GM13976 (cell line): ENCODE data around the gene GEMIN2.
"Not testable (repeated sequence)": the region's sequence is repeated elsewhere in the genome, so short reads cannot be mapped to it uniquely, and the experiment has no call there.

ENCODE experiments used
- DNase-seq: peaks from one replicate; pipeline ENCODE4 v3.0.0; 2012; ENCODE audit warnings: low spot score
- CTCF ChIP-seq: IDR thresholded peaks from 2 replicates; pipeline ENCODE4 v1.5.1; 2012; ENCODE audit warnings: borderline replicate concordance, mild to moderate bottlenecking; ENCODE audit not compliant: insufficient read depth; ENCODE audit errors: extremely low read depth, missing control alignments, control extremely low read depth
- in situ Hi-C: fragments of 300-500 bp; cut with MboI; formaldehyde crosslinking; loops from one replicate; pipeline ENCODE4 v1.12.0; 2022; ENCODE audit warnings: low sequenced_read_pairs, mixed read lengths, inconsistent platforms; ENCODE audit not compliant: unreplicated experiment

The GEMIN2 gene

GRCh38 chr14:39180553-39180952 lies 66.4 kb downstream of the GEMIN2 start:
- TF ChIP-seq CTCF = no peak
- no peak for DNase-seq
- in situ Hi-C loops = no loop called here

- no peak for TF ChIP-seq CTCF
- no peak for DNase-seq
- in situ Hi-C loops = no loop called here
Measured at GRCh38 chr14:39181026-39181692, 67.0 kb downstream of the GEMIN2 start.

- no peak for TF ChIP-seq CTCF
- DNase-seq = no peak
- in situ Hi-C loops = no loop called here
Measured at GRCh38 chr14:39181693-39182047, 67.5 kb downstream of the GEMIN2 start.

- no peak for DNase-seq
- in situ Hi-C loops = no loop called here
- TF ChIP-seq CTCF = no peak
Measured at GRCh38 chr14:39182770-39183684, 68.9 kb downstream of the GEMIN2 start.

- in situ Hi-C loops, DNase-seq: not testable (repeated sequence)
Measured at GRCh38 chr14:39183685-39184003, 69.5 kb downstream of the GEMIN2 start.

GRCh38 chr14:39184628-39185255 lies 70.6 kb downstream of the GEMIN2 start:
- no peak for DNase-seq
- no peak for TF ChIP-seq CTCF
- in situ Hi-C loops = no loop called here
